Osteocyte (in vitro differentiated cells): Measurements from ENCODE around the gene LKAAEAR1. TPM values are rescaled to one million over a fixed set of nuclear protein-coding genes. Genes with fewer than 3 reads are reported as not detected.

Experiments
- DNase-seq: peaks from one replicate; pipeline ENCODE4 v3.0.0; 2021; ENCODE audit warnings: mixed read lengths; ENCODE audit not compliant: unreplicated experiment; ENCODE audit errors: extremely low spot score
- H3K27ac Mint-ChIP-seq: one replicate; pipeline ENCODE4 v1.8.0; 2021; ENCODE audit warnings: mild to moderate bottlenecking, mixed read lengths; ENCODE audit not compliant: unreplicated experiment
- H3K27me3 Mint-ChIP-seq: one replicate; pipeline ENCODE4 v1.8.0; 2021; ENCODE audit warnings: mixed read lengths; ENCODE audit not compliant: unreplicated experiment
- H3K36me3 Mint-ChIP-seq: one replicate; pipeline ENCODE4 v1.8.0; 2021; ENCODE audit warnings: mixed read lengths; ENCODE audit not compliant: unreplicated experiment
- H3K4me1 Mint-ChIP-seq: one replicate; pipeline ENCODE4 v1.8.0; 2021; ENCODE audit warnings: mixed read lengths; ENCODE audit not compliant: unreplicated experiment
- H3K4me3 Mint-ChIP-seq: one replicate; pipeline ENCODE4 v1.8.0; 2021; ENCODE audit warnings: mild to moderate bottlenecking, moderate library complexity, mixed read lengths; ENCODE audit not compliant: unreplicated experiment
- H3K9me3 Mint-ChIP-seq: one replicate; pipeline ENCODE4 v1.8.0; 2021; ENCODE audit warnings: mixed read lengths; ENCODE audit not compliant: unreplicated experiment
- CTCF ChIP-seq: fragments of 200-600 bp; sonication (generic); IDR thresholded peaks from 2 replicates; pipeline ENCODE4 v1.5.0; 2021; ENCODE audit warnings: antibody characterized with exemption, mild to moderate bottlenecking, moderate library complexity
- total RNA-seq: library from RNA; stranded (reverse); gene quantifications from 2 replicates; pipeline ENCODE4 v1.2.1, GENCODE V29; 2021

Gene LKAAEAR1
- total RNA-seq, 1 donor from 2014 or later, result not detected

GRCh38 chr20:64105846-64106434, 21.7 kb upstream of the LKAAEAR1 start:
- H3K36me3 Mint-ChIP-seq, result no peaks in the 10 kb centered on the region
- peaks cover 30% of the 10 kb centered on the region for H3K27me3 Mint-ChIP-seq
- H3K4me1 Mint-ChIP-seq, result peaks cover 4% of the 10 kb centered on the region
- no peaks in the 10 kb centered on the region for H3K9me3 Mint-ChIP-seq
- DNase-seq, result no peak
- no peak overlapping the region for H3K4me3 Mint-ChIP-seq
- TF ChIP-seq CTCF, result no peak
- no peak overlapping the region for H3K27ac Mint-ChIP-seq

DNA sequence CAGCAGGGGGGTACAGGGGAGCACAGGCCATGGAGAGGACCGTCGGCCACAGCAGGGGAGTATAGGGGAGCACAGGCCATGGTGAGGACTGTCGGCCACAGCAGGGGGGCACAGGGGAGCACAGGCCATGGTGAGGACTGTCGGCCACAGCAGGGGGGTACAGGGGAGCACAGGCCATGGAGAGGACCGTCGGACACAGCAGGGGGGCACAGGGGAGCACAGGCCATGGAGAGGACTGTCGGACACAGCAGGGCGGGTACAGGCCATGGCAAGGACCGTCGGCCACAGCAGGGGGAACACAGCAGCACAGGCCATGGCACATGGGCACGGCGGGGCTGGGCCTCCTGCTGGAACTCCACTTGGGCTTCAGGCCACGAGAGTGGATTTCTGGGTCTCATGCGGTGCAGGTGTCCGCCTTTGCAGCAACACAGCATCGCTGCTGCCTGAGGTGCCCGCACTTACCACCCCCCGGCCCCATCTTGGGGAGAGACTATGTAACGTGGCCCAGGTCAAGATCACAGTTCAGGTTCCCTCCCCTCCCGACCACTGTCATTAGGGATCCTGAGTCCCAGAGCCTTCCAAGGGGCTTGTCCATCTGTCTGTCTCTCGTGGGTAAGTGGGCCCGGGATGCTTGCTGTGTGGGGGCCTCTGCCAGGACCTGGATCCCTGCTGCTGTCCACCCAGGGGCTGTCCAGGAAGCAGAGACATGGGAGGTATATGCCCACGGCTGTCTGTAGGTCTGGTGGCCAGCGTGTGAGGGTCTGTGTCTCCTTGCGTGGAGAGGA, 20.7 kb upstream of the LKAAEAR1 start:
- Mint-ChIP-seq H3K4me3 (no peak overlapping the region), H3K27ac (no peak overlapping the region), H3K36me3 (no peaks in the 10 kb centered on the region), H3K27me3 (peaks cover 37% of the 10 kb centered on the region), H3K9me3 (no peaks in the 10 kb centered on the region), H3K4me1 (peaks cover 4% of the 10 kb centered on the region)
- no peak for DNase-seq
- TF ChIP-seq CTCF, result no peak

GRCh38 chr20:64103871-64104666, 19.9 kb upstream of the LKAAEAR1 start:
- Mint-ChIP-seq H3K36me3 (no peaks in the 10 kb centered on the region), H3K4me1 (peaks cover 4% of the 10 kb centered on the region), H3K4me3 (no peak overlapping the region), H3K27me3 (peaks cover 37% of the 10 kb centered on the region), H3K27ac (no peak overlapping the region), H3K9me3 (no peaks in the 10 kb centered on the region)
- DNase-seq, result no peak
- no peak for TF ChIP-seq CTCF

- DNase-seq, result no peak
- H3K27me3 Mint-ChIP-seq, result peaks cover 37% of the 10 kb centered on the region
- no peaks in the 10 kb centered on the region for H3K9me3 Mint-ChIP-seq
- H3K36me3 Mint-ChIP-seq, result no peaks in the 10 kb centered on the region
- no peak overlapping the region for H3K27ac Mint-ChIP-seq
- no peak for TF ChIP-seq CTCF
- H3K4me1 Mint-ChIP-seq, result peaks cover 4% of the 10 kb centered on the region
- peak overlapping the region; percentile 47 for H3K4me3 Mint-ChIP-seq
Measured at GRCh38 chr20:64102647-64103354, 18.6 kb upstream of the LKAAEAR1 start.
